Hair follicle dermal papilla cell (primary cell): ENCODE results near the gene CHID1. TPM values are rescaled to one million over a fixed set of nuclear protein-coding genes. Genes with fewer than 3 reads are reported as not detected.

Source experiments
- small RNA-seq: library from RNA; depleted of rRNA; stranded (forward); fragments of <200 nt; gene quantifications from one replicate; pipeline ENCODE3, GENCODE V24; 2012
- total RNA-seq: library from RNA; depleted of rRNA; stranded (reverse); fragments of >200 nt; gene quantifications from 2 replicates; pipeline ENCODE4 v1.2.3, GENCODE V29; 2012

The CHID1 gene
- total RNA-seq = 63.4 and 63.6 TPM in 2 replicates

DNA sequence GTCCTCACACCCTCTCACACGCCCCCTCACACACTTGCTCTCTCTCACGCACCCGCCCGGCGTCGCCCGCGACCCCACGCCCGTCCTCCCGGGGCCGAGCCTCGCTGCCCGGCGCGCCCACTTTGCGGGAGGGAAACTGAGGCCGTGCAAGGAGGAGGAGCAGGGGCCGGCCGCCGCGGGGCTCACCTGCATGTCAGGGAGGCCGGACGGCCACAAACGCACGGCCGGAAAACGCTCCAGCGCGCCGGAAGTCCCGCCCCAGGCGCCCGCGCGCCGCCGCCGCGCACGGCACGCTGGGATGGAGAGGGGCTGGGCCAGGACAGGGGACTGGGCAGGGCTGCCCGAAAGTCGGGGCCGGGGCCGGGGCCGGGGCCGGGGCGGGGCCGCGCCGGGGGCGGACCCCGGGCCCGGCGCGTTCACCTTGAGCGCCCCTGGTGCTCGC, at the start of gene CHID1:
Gene CHID1, minus strand, starts transcription at position 222 of the 442 bp plus-strand sequence. CDS start 5,994 bp downstream, outside the sequence.

DNA sequence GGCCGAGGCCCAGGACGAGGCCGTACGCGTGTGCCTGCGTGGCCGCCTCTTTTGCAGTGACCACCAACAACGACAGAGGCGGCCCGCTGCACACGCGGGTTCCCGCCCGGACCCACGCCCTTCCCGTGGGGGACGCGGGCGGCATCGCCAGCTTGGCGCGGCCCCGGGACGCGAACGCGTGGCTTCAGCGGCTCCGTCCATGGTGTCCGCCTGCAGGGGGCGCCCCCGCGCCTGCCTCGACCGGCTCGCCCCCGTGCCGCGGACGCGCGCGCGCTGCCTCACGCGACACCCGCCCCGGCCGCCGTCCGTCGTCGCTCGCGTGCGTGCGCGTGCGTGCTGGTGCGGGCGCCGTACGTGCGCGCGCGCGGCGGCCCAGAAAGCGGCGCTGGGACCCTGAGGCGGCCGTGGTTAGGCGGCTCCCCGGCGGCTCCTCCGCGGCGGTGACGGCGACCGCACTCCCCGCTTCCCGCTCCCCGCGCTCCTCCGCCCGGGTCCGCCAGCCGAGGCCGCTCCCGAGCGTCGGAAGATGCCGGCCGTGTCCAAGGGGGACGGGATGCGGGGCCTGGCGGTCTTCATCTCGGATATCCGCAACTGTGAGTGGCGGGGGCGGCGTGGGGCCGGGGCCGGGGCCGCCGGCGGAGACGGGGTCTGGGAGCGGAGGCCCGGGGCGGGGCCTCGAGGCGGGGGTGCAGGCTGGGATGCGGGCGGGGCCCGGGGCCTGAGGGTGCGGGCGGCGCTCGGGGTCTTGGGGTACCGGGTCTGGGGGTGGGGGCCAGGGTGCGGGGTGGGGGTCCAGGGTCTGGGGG, 15.1 kb upstream of the CHID1 start, which contains the start of gene AP2A2:
Gene AP2A2, plus strand, starts transcription at position 375 of the 806 bp plus-strand sequence. Its CDS starts 152 bp downstream, at position 527.

GRCh38 chr11:842370-843002, 68.1 kb downstream of the CHID1 start, which contains the start of the genes POLR2L and TSPAN4:
Gene POLR2L, minus strand, starts transcription at chr11:842529. Its CDS starts 21 bp downstream, at chr11:842508.
Gene TSPAN4, plus strand, starts transcription at chr11:842852. Its CDS starts 7,453 bp downstream, at chr11:850305.

GRCh38 chr11:832529-833113, 78.0 kb downstream of the CHID1 start, which contains the start of gene CD151:
Gene CD151, plus strand, starts transcription at chr11:832952. Its CDS starts 3,118 bp downstream, at chr11:836070.

GRCh38 chr11:827897-828192, 82.8 kb downstream of the CHID1 start, which contains the start of gene CRACR2B:
Gene CRACR2B, plus strand, starts transcription at chr11:827919. Its CDS starts 689 bp downstream, at chr11:828608.

DNA sequence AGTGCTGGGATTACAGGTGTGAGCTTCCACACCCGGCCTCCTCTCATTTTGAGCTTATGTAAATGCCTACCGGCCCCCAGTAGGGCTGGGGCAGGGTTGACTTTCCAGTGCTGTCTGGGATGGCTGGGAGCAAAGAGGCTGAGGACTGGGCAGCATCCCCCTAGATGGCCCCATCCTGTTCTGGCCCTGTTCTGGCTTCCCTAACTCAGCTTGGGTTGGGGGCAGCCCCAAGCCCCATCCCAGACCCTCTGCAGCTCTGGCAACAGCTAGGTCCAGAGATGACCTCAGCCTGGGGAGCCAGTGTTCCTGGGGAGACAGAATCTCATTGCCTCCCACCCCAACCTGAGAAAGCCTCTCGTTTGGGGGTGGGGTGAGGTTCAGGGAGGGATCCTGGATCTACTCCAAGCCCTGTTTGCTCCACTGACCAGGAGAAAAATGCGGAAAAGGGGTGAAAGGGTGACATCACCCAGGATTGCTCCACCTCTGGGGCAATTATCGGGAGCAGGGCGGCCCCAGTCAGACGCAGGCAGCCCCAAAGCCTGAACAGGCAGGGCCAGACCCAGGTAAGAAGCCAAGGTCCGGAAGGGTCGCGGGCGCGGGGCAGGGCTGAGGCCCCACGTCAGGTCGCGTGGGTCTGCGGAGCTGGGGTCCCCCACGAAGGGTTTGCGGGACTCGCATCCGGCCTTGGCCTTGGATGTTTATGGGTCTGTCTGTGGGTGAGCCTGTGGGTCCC, 92.0 kb downstream of the CHID1 start, which contains the start of gene PNPLA2:
Gene PNPLA2, plus strand, starts transcription at position 519 of the 733 bp plus-strand sequence. CDS start 805 bp downstream, outside the sequence.

Small RNA genes lying within 50 kb of the gene (small RNA-seq; reads per million reads assigned to genes)
- gene RNU6-1025P = not detected

Other genes starting within 250 kb of the CHID1 start
- gene DEAF1, start 215.6 kb downstream of the CHID1 start, total RNA-seq = 37.0 and 40.8 TPM in 2 replicates
- 8.9 and 17.2 TPM in 2 replicates for gene TMEM80, start 215.0 kb downstream of the CHID1 start, total RNA-seq
- 19.3 and 31.7 TPM in 2 replicates for gene EPS8L2, start 204.6 kb downstream of the CHID1 start, total RNA-seq
- gene TALDO1, start 163.3 kb downstream of the CHID1 start, total RNA-seq = 92.8 and 94.2 TPM in 2 replicates
- gene GATD1, start 133.3 kb downstream of the CHID1 start, total RNA-seq = 48.3 and 49.3 TPM in 2 replicates
- gene CEND1, start 120.7 kb downstream of the CHID1 start, total RNA-seq = 0.97 and 1.9 TPM in 2 replicates
- gene SLC25A22, start 112.5 kb downstream of the CHID1 start, total RNA-seq = 14.2 and 17.4 TPM in 2 replicates
- gene PIDD1, start 105.6 kb downstream of the CHID1 start, total RNA-seq = 4.4 and 5.6 TPM in 2 replicates
- gene RPLP2, start 100.8 kb downstream of the CHID1 start, total RNA-seq = 47.4 and 134 TPM in 2 replicates
- 29.4 and 33.1 TPM in 2 replicates for gene PNPLA2, start 91.9 kb downstream of the CHID1 start, total RNA-seq
- 0.32 and 0.85 TPM in 2 replicates for gene CRACR2B, start 82.9 kb downstream of the CHID1 start, total RNA-seq
- 283 and 456 TPM in 2 replicates for gene CD151, start 77.9 kb downstream of the CHID1 start, total RNA-seq
- 67.7 and 69.6 TPM in 2 replicates for gene POLR2L, start 68.3 kb downstream of the CHID1 start, total RNA-seq
- 129 and 138 TPM in 2 replicates for gene TSPAN4, start 68.0 kb downstream of the CHID1 start, total RNA-seq
- gene AP2A2, start 15.1 kb upstream of the CHID1 start, total RNA-seq = 50.4 and 60.7 TPM in 2 replicates
- not detected in 2 replicates for gene MUC6, start 125.9 kb upstream of the CHID1 start, total RNA-seq
- not detected in 2 replicates for gene MUC2, start 164.1 kb upstream of the CHID1 start, total RNA-seq
- gene MUC5AC, start 247.1 kb upstream of the CHID1 start, total RNA-seq = not detected in 2 replicates